ENCODE results near the gene EEF2KMT. TPM values are rescaled to one million over a fixed set of nuclear protein-coding genes. Genes with fewer than 3 reads are reported as not detected.

EEF2KMT gene
- total and polyA plus RNA-seq, 2 donors, result 5.4 to 5.9 TPM

DNA sequence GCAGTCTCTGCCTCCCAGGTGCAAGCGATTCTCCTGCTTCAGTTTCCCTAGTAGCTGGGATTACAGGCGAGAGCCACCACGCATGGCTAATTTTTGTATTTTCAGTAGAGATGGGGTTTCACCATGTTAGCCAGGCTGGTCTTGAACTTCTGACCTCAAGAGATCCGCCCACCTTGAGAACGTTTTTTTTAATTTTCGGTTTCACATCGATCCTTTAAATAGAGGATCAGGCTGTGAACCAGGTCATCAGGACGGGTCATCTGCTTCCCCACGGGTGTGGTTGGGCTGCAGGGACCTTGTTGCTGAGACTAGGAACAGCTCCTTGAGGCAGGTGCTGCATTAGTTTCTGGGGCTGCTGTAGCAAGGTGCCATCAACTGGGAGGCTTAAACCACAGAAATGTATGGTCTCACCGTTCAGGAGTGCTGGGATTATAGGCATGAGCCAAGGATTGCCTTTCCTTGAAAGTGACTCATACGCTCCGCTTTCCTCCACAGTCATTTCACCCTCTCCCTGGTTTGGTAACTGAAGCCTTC is 55.9 kb downstream of the EEF2KMT start:
- no peak for DNase-seq (ENCODE audit: low read depth in 6 of 9, low spot score in 9 of 9)
- Histone ChIP-seq H3K9me3 (ENCODE audit: control insufficient read depth in 2 of 2, insufficient read depth in 1 of 2, low read length in 1 of 2) (no peaks in the 10 kb centered on the region), H3K36me3 (ENCODE audit: control insufficient read depth in 2 of 2, insufficient read depth in 2 of 2, low read length in 1 of 2) (no peaks in the 10 kb centered on the region), H3K27me3 (ENCODE audit: control insufficient read depth in 2 of 2, insufficient read depth in 1 of 2, low read length in 1 of 2) (peaks cover 0 to 2% of the 10 kb centered on the region in 2 donors), H3K27ac (ENCODE audit: low read depth in 1 of 2, low read length in 1 of 2) (no peak overlapping the region), H3K4me3 (ENCODE audit: low read length in 2 of 2) (no peak overlapping the region), H3K4me1 (ENCODE audit: control insufficient read depth in 2 of 2, insufficient read depth in 2 of 2, low read length in 2 of 2) (peaks cover 0 to 1% of the 10 kb centered on the region in 2 donors)
- WGBS, result 85% methylated on average over 12 of the region's 12 CpGs

DNA sequence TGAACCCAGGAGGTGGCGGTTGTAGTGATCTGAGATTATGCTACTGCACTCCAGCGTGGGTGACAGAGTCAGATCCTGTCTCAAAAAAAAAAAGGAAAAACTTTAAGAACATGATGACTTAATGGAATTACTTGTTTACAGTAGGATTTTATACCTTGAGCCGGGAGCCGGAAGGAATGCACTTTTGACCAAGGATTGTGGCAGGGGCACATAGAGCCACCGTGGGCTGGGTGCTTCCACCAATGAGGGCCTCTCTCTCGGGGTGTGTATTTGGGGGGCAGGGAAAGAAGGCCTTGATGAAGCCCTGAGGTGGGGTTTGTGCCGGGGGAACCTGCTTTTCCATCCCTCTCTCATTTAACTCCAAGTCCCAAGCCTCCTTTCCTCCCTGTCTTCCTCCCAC is 57.1 kb downstream of the EEF2KMT start:
- Histone ChIP-seq H3K4me1 (ENCODE audit: control insufficient read depth in 2 of 2, insufficient read depth in 2 of 2, low read length in 2 of 2) (peaks cover 0 to 3% of the 10 kb centered on the region in 2 donors), H3K4me3 (ENCODE audit: low read length in 2 of 2) (no peak overlapping the region), H3K9me3 (ENCODE audit: control insufficient read depth in 2 of 2, insufficient read depth in 1 of 2, low read length in 1 of 2) (no peaks in the 10 kb centered on the region), H3K27ac (ENCODE audit: low read depth in 1 of 2, low read length in 1 of 2) (no peak overlapping the region), H3K27me3 (ENCODE audit: control insufficient read depth in 2 of 2, insufficient read depth in 1 of 2, low read length in 1 of 2) (peaks cover 0 to 2% of the 10 kb centered on the region in 2 donors), H3K36me3 (ENCODE audit: control insufficient read depth in 2 of 2, insufficient read depth in 2 of 2, low read length in 1 of 2) (no peaks in the 10 kb centered on the region)
- WGBS, result 89% methylated on average over 7 of the region's 7 CpGs
- no peak for DNase-seq (ENCODE audit: low read depth in 6 of 9, low spot score in 9 of 9)

DNA sequence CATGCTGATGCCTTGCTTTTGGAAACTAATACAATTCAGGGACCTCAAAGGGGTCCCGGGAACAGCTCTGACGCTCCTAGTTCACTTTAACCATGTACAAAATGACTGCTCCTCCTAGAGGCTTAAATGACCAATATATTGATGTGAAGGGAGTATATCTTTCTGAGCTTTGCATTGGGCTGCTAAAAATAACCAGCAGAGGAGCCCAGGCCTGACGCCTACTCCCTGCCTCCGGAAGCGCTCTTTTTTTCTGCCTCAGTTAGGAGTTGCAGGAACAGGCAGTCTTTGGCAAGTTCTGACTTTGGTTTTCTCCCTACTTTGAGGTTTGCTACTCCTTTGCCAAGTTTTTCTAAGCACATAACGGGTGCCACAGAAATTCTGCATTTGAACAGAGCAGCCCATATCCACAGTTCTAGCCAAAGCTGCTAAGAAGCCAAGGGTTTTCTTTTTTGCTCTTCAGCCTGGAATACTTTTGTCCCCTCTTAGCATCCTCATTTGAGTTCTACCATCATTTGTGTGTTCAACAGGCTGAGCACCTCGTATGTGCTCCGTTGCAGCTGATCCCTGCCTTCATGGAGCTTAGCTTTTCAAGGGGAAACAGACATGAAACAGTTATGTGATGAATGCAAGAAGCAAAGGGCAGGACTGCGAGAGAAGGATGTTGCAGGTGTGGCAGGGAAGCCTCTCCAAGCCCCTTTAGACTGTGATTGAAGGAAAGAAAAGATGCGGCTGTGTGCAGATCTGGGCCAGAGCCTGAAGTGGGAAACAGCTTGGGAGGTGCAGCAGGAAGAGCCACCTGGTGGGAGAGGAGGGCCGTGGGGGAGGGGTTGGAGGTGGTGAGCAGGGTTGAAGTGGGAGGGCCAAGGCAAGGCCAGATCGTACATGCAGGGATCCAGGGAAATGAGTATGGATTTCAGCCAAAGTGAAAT is 61.1 kb downstream of the EEF2KMT start:
- no peaks in the 10 kb centered on the region for H3K36me3 ChIP-seq (ENCODE audit: control insufficient read depth in 2 of 2, insufficient read depth in 2 of 2, low read length in 1 of 2)
- H3K4me3 ChIP-seq (ENCODE audit: low read length in 2 of 2), result no peak overlapping the region
- WGBS, result 84% methylated on average over 12 of the region's 12 CpGs
- H3K4me1 ChIP-seq (ENCODE audit: control insufficient read depth in 2 of 2, insufficient read depth in 2 of 2, low read length in 2 of 2), result peaks cover 14 to 18% of the 10 kb centered on the region in 2 donors
- H3K27ac ChIP-seq (ENCODE audit: low read depth in 1 of 2, low read length in 1 of 2), result no peak overlapping the region
- DNase-seq (ENCODE audit: low read depth in 6 of 9, low spot score in 9 of 9), result no peak
- H3K9me3 ChIP-seq (ENCODE audit: control insufficient read depth in 2 of 2, insufficient read depth in 1 of 2, low read length in 1 of 2), result no peaks in the 10 kb centered on the region
- peaks cover 0 to 6% of the 10 kb centered on the region in 2 donors for H3K27me3 ChIP-seq (ENCODE audit: control insufficient read depth in 2 of 2, insufficient read depth in 1 of 2, low read length in 1 of 2)

DNA sequence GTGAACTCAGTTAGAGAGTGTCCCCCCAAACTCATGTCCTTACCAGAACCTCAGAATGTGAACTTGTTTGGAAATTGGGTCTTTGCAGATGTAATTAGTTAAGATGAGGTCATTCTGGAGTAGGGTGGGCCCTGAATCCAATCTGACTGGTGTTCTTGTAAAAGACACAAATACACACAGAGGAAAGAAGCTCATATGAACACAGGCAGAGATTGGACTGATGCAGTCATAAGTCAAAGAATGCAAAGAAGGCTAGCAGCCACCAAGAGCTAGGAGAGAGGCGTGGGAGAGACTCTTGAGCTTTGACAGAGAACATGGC is 61.7 kb downstream of the EEF2KMT start:
- 94% methylated on average over 1 of the region's 1 CpG for WGBS
- H3K4me1 ChIP-seq (ENCODE audit: control insufficient read depth in 2 of 2, insufficient read depth in 2 of 2, low read length in 2 of 2), result peaks cover 14 to 18% of the 10 kb centered on the region in 2 donors
- no peak overlapping the region for H3K4me3 ChIP-seq (ENCODE audit: low read length in 2 of 2)
- no peak overlapping the region for H3K27ac ChIP-seq (ENCODE audit: low read depth in 1 of 2, low read length in 1 of 2)
- H3K9me3 ChIP-seq (ENCODE audit: control insufficient read depth in 2 of 2, insufficient read depth in 1 of 2, low read length in 1 of 2), result no peaks in the 10 kb centered on the region
- peaks cover 0 to 6% of the 10 kb centered on the region in 2 donors for H3K27me3 ChIP-seq (ENCODE audit: control insufficient read depth in 2 of 2, insufficient read depth in 1 of 2, low read length in 1 of 2)
- no peaks in the 10 kb centered on the region for H3K36me3 ChIP-seq (ENCODE audit: control insufficient read depth in 2 of 2, insufficient read depth in 2 of 2, low read length in 1 of 2)
- DNase-seq (ENCODE audit: low read depth in 6 of 9, low spot score in 9 of 9), result no peak

Other genes with a start within 250 kb of the EEF2KMT start
- 3.7 TPM for gene PPL, start 160.6 kb downstream of the EEF2KMT start, total RNA-seq
- gene PPL, start 160.6 kb downstream of the EEF2KMT start, polyA plus RNA-seq, result 14.3 TPM
- 0.24 TPM for gene SEC14L5, start 139.5 kb downstream of the EEF2KMT start, total RNA-seq
- gene SEC14L5, start 139.5 kb downstream of the EEF2KMT start, polyA plus RNA-seq, result 0.14 TPM
- gene NAGPA, start 63.9 kb downstream of the EEF2KMT start, total RNA-seq, result 6.7 TPM
- gene NAGPA, start 63.9 kb downstream of the EEF2KMT start, polyA plus RNA-seq, result 10.3 TPM
- gene C16orf89, start 31.8 kb downstream of the EEF2KMT start, total RNA-seq, result 1.4 TPM
- 0.71 TPM for gene C16orf89, start 31.8 kb downstream of the EEF2KMT start, polyA plus RNA-seq
- gene ALG1, start 26.0 kb downstream of the EEF2KMT start, total RNA-seq, result 19.0 TPM
- 20.1 TPM for gene ALG1, start 26.0 kb downstream of the EEF2KMT start, polyA plus RNA-seq